Thoracic aorta (tissue), 2 donors: Measurements from ENCODE around the gene TRIM7. TPM values are rescaled to one million over a fixed set of nuclear protein-coding genes. Genes with fewer than 3 reads are reported as not detected.

Experiments used
- ATAC-seq: fragments of 150-250 bp; one replicate; pipeline ENCODE4 v1.8.0; 2017; ENCODE audit warnings: low read depth; ENCODE audit not compliant: insufficient number of reproducible peaks, low FRiP score
- DNase-seq: peaks from one replicate; pipeline ENCODE4 v3.0.0-alpha.2; 2020; ENCODE audit warnings: low spot score
- H3K27ac ChIP-seq, 2 donors: fragments of 200-600 bp; sonication (generic); 1 replicate in 1 of 2; 2 replicates in 1 of 2; pipeline ENCODE4 v1.5.1; 2016; ENCODE audit warnings: mild to moderate bottlenecking in 2 of 2, moderate library complexity in 2 of 2
- H3K27me3 ChIP-seq: fragments of 200-600 bp; sonication (generic); replicated peaks from 2 replicates; pipeline ENCODE4 v1.6.0; 2016; ENCODE audit warnings: mild to moderate bottlenecking; ENCODE audit not compliant: insufficient read depth
- H3K36me3 ChIP-seq: fragments of 200-600 bp; sonication (generic); one replicate; pipeline ENCODE4 v1.5.1; 2016
- H3K4me1 ChIP-seq, 2 donors: fragments of 200-600 bp; sonication (generic); 1 replicate in 1 of 2; 2 replicates in 1 of 2; pipeline versions ENCODE4 v1.5.1 to v1.6.0; 2016; ENCODE audit warnings: low read depth in 2 of 2, mild to moderate bottlenecking in 1 of 2; ENCODE audit not compliant: control insufficient read depth in 1 of 2
- H3K4me3 ChIP-seq: fragments of 200-600 bp; sonication (generic); 2 replicates; pipeline ENCODE4 v1.5.1; 2016; ENCODE audit warnings: mild to moderate bottlenecking
- H3K9me3 ChIP-seq: fragments of 200-600 bp; sonication (generic); 2 replicates; pipeline ENCODE4 v1.5.1; 2016
- CTCF ChIP-seq: fragments of 200-600 bp; sonication (generic); IDR thresholded peaks from one replicate; pipeline ENCODE4 v1.5.1; 2019; ENCODE audit warnings: antibody characterized with exemption
- total RNA-seq, 2 donors: library from RNA; depleted of rRNA; stranded (reverse); fragments of >200 nt; gene quantifications; one replicate each; pipeline versions ENCODE4 v1.1.0 to v1.2.3, GENCODE V29; 2016

Gene TRIM7
- total RNA-seq, 2 donors from 2014 or later = 11.4 to 14.7 TPM

DNA sequence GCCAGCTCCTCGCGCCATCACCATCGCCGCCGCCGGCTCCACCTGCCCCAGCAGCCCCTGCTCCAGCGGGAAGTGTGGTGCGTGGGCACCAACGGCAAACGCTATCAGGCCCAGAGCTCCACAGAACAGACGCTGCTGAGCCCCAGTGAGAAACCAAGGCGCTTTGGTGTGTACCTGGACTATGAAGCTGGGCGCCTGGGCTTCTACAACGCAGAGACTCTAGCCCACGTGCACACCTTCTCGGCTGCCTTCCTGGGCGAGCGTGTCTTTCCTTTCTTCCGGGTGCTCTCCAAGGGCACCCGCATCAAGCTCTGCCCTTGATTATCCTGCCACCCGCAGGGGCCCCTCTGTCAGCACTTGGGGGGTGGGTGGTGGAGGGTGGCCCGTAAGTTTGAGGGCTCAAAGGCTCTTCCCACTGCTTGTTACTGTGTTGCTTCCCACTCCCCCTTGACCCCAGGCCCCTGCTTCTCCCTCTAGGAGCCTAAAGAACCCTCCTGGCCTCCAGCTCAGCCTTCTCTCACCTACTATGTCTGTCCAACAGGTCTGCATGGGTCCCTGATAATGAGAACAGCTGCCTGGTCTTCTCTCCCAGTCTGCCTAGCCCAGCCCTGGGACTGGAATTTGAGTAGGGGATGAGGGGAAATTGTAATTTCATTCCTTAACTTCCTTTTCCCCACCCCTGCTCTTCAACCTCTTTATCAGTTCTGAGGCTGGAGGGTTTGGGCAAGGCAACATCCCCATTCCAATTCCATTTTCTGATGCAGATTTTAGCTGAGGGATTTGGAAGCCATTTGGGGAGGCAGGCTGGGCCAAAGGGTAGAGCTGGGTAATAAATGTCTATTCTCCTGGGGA, 29.7 kb upstream of the TRIM7 start:
- no peaks in the 10 kb centered on the region for H3K9me3 ChIP-seq
- TF ChIP-seq CTCF = no peak
- ATAC-seq (no peak), DNase-seq (no peak)
- H3K27me3 ChIP-seq = no peaks in the 10 kb centered on the region
- no peak overlapping the region for H3K27ac ChIP-seq
- H3K4me3 ChIP-seq = no peak overlapping the region
- H3K4me1 ChIP-seq = no peaks in the 10 kb centered on the region
- H3K36me3 ChIP-seq = peaks cover 64% of the 10 kb centered on the region

GRCh38 chr5:181233801-181234454, 28.9 kb upstream of the TRIM7 start:
- H3K9me3 ChIP-seq = no peaks in the 10 kb centered on the region
- H3K36me3 ChIP-seq = peaks cover 61% of the 10 kb centered on the region
- H3K4me1 ChIP-seq = no peaks in the 10 kb centered on the region
- no peaks in the 10 kb centered on the region for H3K27me3 ChIP-seq
- H3K27ac ChIP-seq = no peak overlapping the region
- ATAC-seq = no peak
- no peak for TF ChIP-seq CTCF
- DNase-seq = no peak
- H3K4me3 ChIP-seq = no peak overlapping the region

- no peak for TF ChIP-seq CTCF
- DNase-seq = no peak
- Histone ChIP-seq H3K27ac (no peak overlapping the region), H3K9me3 (no peaks in the 10 kb centered on the region), H3K4me3 (no peak overlapping the region), H3K36me3 (peaks cover 54% of the 10 kb centered on the region), H3K4me1 (no peaks in the 10 kb centered on the region), H3K27me3 (no peaks in the 10 kb centered on the region)
- ATAC-seq = no peak
These were observed 28.2 kb upstream of the TRIM7 start for GRCh38 chr5:181233088-181233800.

- DNase-seq (no peak), ATAC-seq (no peak)
- no peak for TF ChIP-seq CTCF
- peaks cover 47% of the 10 kb centered on the region for H3K36me3 ChIP-seq
- no peaks in the 10 kb centered on the region for H3K9me3 ChIP-seq
- no peaks in the 10 kb centered on the region for H3K4me1 ChIP-seq
- no peaks in the 10 kb centered on the region for H3K27me3 ChIP-seq
- no peak overlapping the region for H3K4me3 ChIP-seq
- H3K27ac ChIP-seq = no peak overlapping the region
These were observed 27.6 kb upstream of the TRIM7 start for GRCh38 chr5:181232593-181232992.

DNA sequence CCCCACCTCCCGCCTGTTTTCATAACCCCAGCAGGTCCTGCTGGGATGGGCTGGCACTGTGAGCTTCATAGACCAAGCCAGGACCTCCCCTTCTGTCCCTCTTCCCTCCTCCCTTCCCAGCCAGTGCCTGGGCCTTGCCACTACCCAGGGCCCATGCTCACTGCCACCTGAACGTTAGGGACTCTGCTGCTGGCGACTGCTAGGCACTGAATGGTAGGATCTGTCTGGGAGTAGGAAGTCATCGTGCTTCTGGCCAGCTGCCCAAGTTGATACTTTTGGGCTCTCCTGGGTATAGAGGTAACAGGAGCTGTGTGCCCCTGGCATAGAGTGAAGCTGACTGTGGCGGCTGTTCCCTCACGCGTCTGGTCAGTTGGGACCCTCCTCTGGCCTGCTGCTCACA, 26.4 kb upstream of the TRIM7 start:
- H3K27me3 ChIP-seq = no peaks in the 10 kb centered on the region
- H3K9me3 ChIP-seq = no peaks in the 10 kb centered on the region
- no peak overlapping the region for H3K27ac ChIP-seq
- no peak for TF ChIP-seq CTCF
- no peaks in the 10 kb centered on the region for H3K4me1 ChIP-seq
- ATAC-seq (no peak), DNase-seq (no peak)
- H3K4me3 ChIP-seq = no peak overlapping the region
- peaks cover 36% of the 10 kb centered on the region for H3K36me3 ChIP-seq
